ENCODE measurements around the gene TRIML1.

DNA sequence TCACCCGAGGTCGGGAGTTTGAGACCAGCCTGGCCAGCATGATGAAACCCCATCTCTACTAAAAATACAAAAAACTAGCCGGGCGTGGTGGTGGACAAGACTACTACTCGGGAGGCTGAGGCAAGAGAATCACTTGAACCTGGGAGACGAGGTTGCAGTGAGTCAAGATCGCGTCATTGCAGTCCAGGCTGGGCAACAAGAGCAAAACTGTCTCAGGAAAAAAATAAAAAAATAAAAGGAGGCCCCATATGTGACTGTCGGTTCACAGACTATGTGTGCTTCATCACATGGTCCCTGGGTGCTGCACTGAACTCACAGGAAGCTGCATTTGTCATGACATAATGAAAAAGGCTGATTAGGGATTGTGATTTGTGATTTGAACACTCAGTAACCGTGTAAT lies 6.4 kb downstream of the TRIML1 start:
- TF ChIP-seq POLR2A (IDR thresholded peaks at IDR 0.05) = no peak
- TF ChIP-seq, protein P1, sequence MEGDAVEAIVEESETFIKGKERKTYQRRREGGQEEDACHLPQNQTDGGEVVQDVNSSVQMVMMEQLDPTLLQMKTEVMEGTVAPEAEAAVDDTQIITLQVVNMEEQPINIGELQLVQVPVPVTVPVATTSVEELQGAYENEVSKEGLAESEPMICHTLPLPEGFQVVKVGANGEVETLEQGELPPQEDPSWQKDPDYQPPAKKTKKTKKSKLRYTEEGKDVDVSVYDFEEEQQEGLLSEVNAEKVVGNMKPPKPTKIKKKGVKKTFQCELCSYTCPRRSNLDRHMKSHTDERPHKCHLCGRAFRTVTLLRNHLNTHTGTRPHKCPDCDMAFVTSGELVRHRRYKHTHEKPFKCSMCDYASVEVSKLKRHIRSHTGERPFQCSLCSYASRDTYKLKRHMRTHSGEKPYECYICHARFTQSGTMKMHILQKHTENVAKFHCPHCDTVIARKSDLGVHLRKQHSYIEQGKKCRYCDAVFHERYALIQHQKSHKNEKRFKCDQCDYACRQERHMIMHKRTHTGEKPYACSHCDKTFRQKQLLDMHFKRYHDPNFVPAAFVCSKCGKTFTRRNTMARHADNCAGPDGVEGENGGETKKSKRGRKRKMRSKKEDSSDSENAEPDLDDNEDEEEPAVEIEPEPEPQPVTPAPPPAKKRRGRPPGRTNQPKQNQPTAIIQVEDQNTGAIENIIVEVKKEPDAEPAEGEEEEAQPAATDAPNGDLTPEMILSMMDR (IDR thresholded peaks at IDR 0.05) = no peak

All from ovary (tissue), 3 donors.